Endodermal cell (in vitro differentiated cells): ENCODE measurements around the gene BAHD1. TPM values are rescaled to one million over a fixed set of nuclear protein-coding genes. Genes with fewer than 3 reads are reported as not detected.

Source experiments
- DNase-seq: peaks from one replicate; pipeline ENCODE4 v3.0.0-alpha.2; 2017
- H3K27ac ChIP-seq: 2 replicates; pipeline ENCODE4 v1.5.1; 2013; ENCODE audit warnings: mild to moderate bottlenecking, low read depth, low read length, moderate library complexity
- H3K27me3 ChIP-seq: 2 replicates; pipeline ENCODE4 v1.6.1; 2013; ENCODE audit warnings: mild to moderate bottlenecking, low read length, moderate library complexity; ENCODE audit not compliant: insufficient read depth, control insufficient read depth, poor library complexity, severe bottlenecking
- H3K36me3 ChIP-seq: 2 replicates; pipeline ENCODE4 v1.7.0; 2013; ENCODE audit warnings: mild to moderate bottlenecking, low read length, moderate library complexity; ENCODE audit not compliant: control insufficient read depth, insufficient read depth
- H3K4me1 ChIP-seq: one replicate; pipeline ENCODE4 v1.7.0; 2013; ENCODE audit warnings: low read length; ENCODE audit not compliant: control insufficient read depth, insufficient read depth
- H3K4me3 ChIP-seq: 2 replicates; pipeline ENCODE4 v1.5.1; 2013; ENCODE audit warnings: mild to moderate bottlenecking, low read length, moderate library complexity
- H3K9ac ChIP-seq: 2 replicates; pipeline ENCODE4 v1.6.1; 2013; ENCODE audit warnings: mild to moderate bottlenecking, low read length, moderate library complexity; ENCODE audit not compliant: poor library complexity, severe bottlenecking; ENCODE audit errors: extremely low read depth
- H3K9me3 ChIP-seq: 2 replicates; pipeline ENCODE4 v1.6.1; 2013; ENCODE audit warnings: mild to moderate bottlenecking, low read length, moderate library complexity; ENCODE audit not compliant: control insufficient read depth
- H3K27ac Mint-ChIP-seq: 2 replicates; pipeline ENCODE4 v1.8.0; 2020; ENCODE audit warnings: mixed read lengths
- H3K27me3 Mint-ChIP-seq: 2 replicates; pipeline ENCODE4 v1.8.0; 2021; ENCODE audit warnings: mild to moderate bottlenecking, mixed read lengths; ENCODE audit not compliant: insufficient read depth
- H3K36me3 Mint-ChIP-seq: 2 replicates; pipeline ENCODE4 v1.8.0; 2020; ENCODE audit warnings: low read depth, mixed read lengths
- H3K4me1 Mint-ChIP-seq: 2 replicates; pipeline ENCODE4 v1.8.0; 2020; ENCODE audit warnings: mixed read lengths
- H3K4me3 Mint-ChIP-seq: 2 replicates; pipeline ENCODE4 v1.8.0; 2020; ENCODE audit warnings: mild to moderate bottlenecking, moderate library complexity, mixed read lengths
- H3K9me3 Mint-ChIP-seq: 2 replicates; pipeline ENCODE4 v1.8.0; 2020; ENCODE audit warnings: mild to moderate bottlenecking, mixed read lengths
- whole genome bisulfite sequencing, 2 experiments: methylation state at CpG; one replicate each; pipeline versions ENCODE4 v1.1.5 to v1.1.7; 2013; ENCODE audit warnings: missing lambda C conversion rate in 2 of 2, mixed read lengths in 1 of 2; ENCODE audit not compliant: insufficient coverage in 1 of 2, insufficient read length in 1 of 2; 5-methylcytosine and 5-hydroxymethylcytosine counted together
- total RNA-seq, 2 donors: library from RNA; stranded (reverse); fragmentation: NEBNext Ultra II Directional in 1 of 2; extraction: Animal tissue kit (Norgen Biotek cat#: 25700) in 1 of 2; gene quantifications; 2 replicates in 1 of 2; 3 replicates in 1 of 2; pipeline ENCODE4 v1.2.1, GENCODE V29; 2021
- TF ChIP-seq, protein P1 (sequence below): fragments of 200-600 bp; sonication (generic); conservative IDR thresholded peaks from 2 replicates; pipeline ENCODE4 v1.5.0; 2021; ENCODE audit warnings: antibody characterized with exemption, mild to moderate bottlenecking

BAHD1 gene
- total RNA-seq, 2 donors from 2014 or later: 23.5 to 30.1 TPM

DNA sequence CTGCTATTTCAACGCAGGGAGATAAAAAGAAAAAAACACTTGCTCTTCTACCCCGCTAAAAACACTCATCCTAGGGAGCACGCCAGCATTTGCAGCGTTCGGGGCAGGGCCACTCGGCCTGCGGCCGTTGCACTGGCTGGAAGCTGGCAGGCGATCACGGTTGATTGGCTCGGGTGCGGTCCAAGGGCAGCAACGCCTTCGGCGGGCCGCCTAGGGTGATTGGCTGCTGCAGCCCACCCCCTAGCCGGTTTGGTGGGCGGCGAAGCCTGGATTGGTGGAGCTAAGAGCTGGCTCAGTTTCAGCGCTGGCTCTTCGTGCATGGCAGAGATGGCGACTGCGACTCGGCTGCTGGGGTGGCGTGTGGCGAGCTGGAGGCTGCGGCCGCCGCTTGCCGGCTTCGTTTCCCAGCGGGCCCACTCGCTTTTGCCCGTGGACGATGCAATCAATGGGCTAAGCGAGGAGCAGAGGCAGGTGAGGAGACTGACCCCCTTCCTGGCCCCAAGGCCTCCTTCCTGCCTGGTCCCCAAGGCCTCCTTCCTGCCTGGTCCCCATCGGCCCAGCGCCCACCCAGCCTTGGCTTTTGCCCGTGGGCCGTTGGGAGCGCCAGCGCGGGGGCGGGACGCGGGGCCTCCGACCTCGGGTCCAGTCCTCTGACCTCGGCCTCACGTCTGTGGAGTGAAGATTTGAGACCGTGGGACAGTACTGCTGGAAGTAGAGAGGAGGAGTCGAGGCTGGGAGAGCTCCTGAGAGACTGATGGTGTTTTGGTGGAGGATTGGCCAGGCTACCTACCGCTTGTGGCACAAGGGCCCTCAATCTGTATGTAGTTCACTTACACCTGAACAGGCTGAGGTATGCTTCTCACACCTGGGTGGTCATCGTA, 35.0 kb upstream of the BAHD1 start, which contains the start of gene IVD:
TSS of gene IVD (plus strand) at position 295 of the 881 bp plus-strand sequence. CDS start at position 328, 33 bp downstream.
- TF ChIP-seq, protein P1, sequence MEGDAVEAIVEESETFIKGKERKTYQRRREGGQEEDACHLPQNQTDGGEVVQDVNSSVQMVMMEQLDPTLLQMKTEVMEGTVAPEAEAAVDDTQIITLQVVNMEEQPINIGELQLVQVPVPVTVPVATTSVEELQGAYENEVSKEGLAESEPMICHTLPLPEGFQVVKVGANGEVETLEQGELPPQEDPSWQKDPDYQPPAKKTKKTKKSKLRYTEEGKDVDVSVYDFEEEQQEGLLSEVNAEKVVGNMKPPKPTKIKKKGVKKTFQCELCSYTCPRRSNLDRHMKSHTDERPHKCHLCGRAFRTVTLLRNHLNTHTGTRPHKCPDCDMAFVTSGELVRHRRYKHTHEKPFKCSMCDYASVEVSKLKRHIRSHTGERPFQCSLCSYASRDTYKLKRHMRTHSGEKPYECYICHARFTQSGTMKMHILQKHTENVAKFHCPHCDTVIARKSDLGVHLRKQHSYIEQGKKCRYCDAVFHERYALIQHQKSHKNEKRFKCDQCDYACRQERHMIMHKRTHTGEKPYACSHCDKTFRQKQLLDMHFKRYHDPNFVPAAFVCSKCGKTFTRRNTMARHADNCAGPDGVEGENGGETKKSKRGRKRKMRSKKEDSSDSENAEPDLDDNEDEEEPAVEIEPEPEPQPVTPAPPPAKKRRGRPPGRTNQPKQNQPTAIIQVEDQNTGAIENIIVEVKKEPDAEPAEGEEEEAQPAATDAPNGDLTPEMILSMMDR: no peak
- H3K4me3 Mint-ChIP-seq: peak within 1 kb of the TSS; percentile 79
- Histone ChIP-seq H3K4me3 (peak within 1 kb of the TSS; percentile 86), H3K4me1 (no peaks in the 10 kb centered on the region), H3K9ac (peak within 1 kb of the TSS; percentile 47), H3K9me3 (no peaks in the 10 kb centered on the region), H3K27ac (no peak within 1 kb of the TSS), H3K36me3 (peaks cover 30% of the 10 kb centered on the region), H3K27me3 (no peaks in the 10 kb centered on the region)
- peaks cover 25% of the 10 kb centered on the region for H3K36me3 Mint-ChIP-seq
- peaks cover 13% of the 10 kb centered on the region for H3K4me1 Mint-ChIP-seq
- peak; percentile 99 for DNase-seq
- peak within 1 kb of the TSS; percentile 74 for H3K27ac Mint-ChIP-seq
- WGBS, 2 experiments: 1 to 4% methylated on average over 22 to 54 of the region's 54 CpGs
- no peaks in the 10 kb centered on the region for H3K9me3 Mint-ChIP-seq
- no peaks in the 10 kb centered on the region for H3K27me3 Mint-ChIP-seq

GRCh38 chr15:40407330-40407990, 33.3 kb upstream of the BAHD1 start:
- peak overlapping the region; percentile 68 for H3K27ac Mint-ChIP-seq
- peaks cover 47% of the 10 kb centered on the region for H3K36me3 ChIP-seq
- H3K4me3 Mint-ChIP-seq: peak overlapping the region; percentile 79
- no peaks in the 10 kb centered on the region for H3K27me3 ChIP-seq
- H3K4me1 Mint-ChIP-seq: peaks cover 13% of the 10 kb centered on the region
- TF ChIP-seq, protein P1: no peak
- H3K27ac ChIP-seq: no peak overlapping the region
- DNase-seq: no peak
- H3K27me3 Mint-ChIP-seq: no peaks in the 10 kb centered on the region
- no peak overlapping the region for H3K4me3 ChIP-seq
- no peaks in the 10 kb centered on the region for H3K4me1 ChIP-seq
- no peaks in the 10 kb centered on the region for H3K9me3 Mint-ChIP-seq
- WGBS, 2 experiments: 89 to 94% methylated on average over 7 to 8 of the region's 8 CpGs
- peaks cover 41% of the 10 kb centered on the region for H3K36me3 Mint-ChIP-seq
- H3K9me3 ChIP-seq: no peaks in the 10 kb centered on the region
- H3K9ac ChIP-seq: no peak overlapping the region

DNA sequence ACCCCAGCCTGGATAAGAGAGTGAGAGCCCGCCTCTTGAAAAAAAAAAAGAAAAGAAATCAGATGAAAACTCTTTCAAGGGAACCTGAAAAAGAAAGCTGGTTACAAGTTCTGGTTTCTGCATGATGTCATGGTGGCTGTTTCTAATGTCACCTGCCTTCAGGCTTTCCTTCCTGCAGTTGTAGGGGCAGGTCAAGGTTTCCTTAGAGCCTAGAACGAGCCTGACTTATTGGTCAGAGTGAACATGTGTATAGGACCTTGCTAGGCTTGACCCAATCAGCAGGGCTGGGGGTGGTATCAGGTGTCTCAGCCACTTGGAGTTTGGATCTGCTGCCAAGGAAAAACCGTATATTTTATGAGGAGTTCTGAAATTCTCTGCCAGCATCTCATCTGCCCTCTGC, 31.4 kb upstream of the BAHD1 start:
- Histone ChIP-seq H3K4me1 (no peaks in the 10 kb centered on the region), H3K36me3 (peaks cover 64% of the 10 kb centered on the region), H3K9ac (no peak overlapping the region), H3K27ac (no peak overlapping the region), H3K27me3 (no peaks in the 10 kb centered on the region), H3K9me3 (no peaks in the 10 kb centered on the region), H3K4me3 (no peak overlapping the region)
- DNase-seq: no peak
- WGBS, 2 experiments: 86 to 94% methylated on average over 2 to 3 of the region's 3 CpGs
- Mint-ChIP-seq H3K36me3 (peaks cover 54% of the 10 kb centered on the region), H3K27ac (no peak overlapping the region), H3K4me1 (peaks cover 13% of the 10 kb centered on the region), H3K4me3 (no peak overlapping the region), H3K9me3 (no peaks in the 10 kb centered on the region), H3K27me3 (no peaks in the 10 kb centered on the region)
- TF ChIP-seq, protein P1: no peak
